Esophagus muscularis mucosa (tissue), 4 donors: Measurements from ENCODE around the gene PTPRN2.

ENCODE experiments used
- CTCF ChIP-seq, 3 experiments: fragments of 200-600 bp in 2 of 3; fragments of 450-650 bp in 1 of 3; sonication (generic) in 2 of 3; IDR thresholded peaks; one replicate each; pipeline ENCODE4 v1.5.1; 2017 to 2019; ENCODE audit warnings: antibody characterized with exemption in 3 of 3, mild to moderate bottlenecking in 2 of 3, moderate library complexity in 1 of 3
- EP300 ChIP-seq: sonication (generic); formaldehyde crosslinking; IDR thresholded peaks from one replicate; pipeline ENCODE4 v1.6.1; 2017; ENCODE audit warnings: antibody characterized with exemption
- POLR2A ChIP-seq: fragments of 450-650 bp; IDR thresholded peaks from one replicate; pipeline ENCODE4 v1.6.1; 2017; ENCODE audit warnings: antibody characterized with exemption, moderate library complexity, mild to moderate bottlenecking, low read depth

- TF ChIP-seq CTCF (IDR thresholded peaks at IDR 0.05) (no peak), POLR2A (no peak), EP300 (no peak)
These were observed 745.8 kb downstream of the PTPRN2 start for GRCh38 chr7:157841773-157842370.
